Measurements from ENCODE around the gene SORL1. TPM values are rescaled to one million over a fixed set of nuclear protein-coding genes. Genes with fewer than 3 reads are reported as not detected.

SORL1 gene
- total and polyA plus RNA-seq, 2 of the 8 experiments (the other 6 are each of a cell fraction or from before 2014, with no cell fraction given): 38.1 to 65.5 TPM

GRCh38 chr11:121659811-121660210 is 207.7 kb downstream of the SORL1 start:
- no peak overlapping the region for H3K4ac ChIP-seq (replicated peaks; ENCODE audit: insufficient read length, low read depth, low read length)
- no peak overlapping the region for H3K4me2 ChIP-seq (ENCODE audit: insufficient read depth in 1 of 2, low read depth in 2 of 2, low read length in 2 of 2)
- H3K23me2 ChIP-seq (ENCODE audit: low read depth, low read length): peaks cover 7% of the 10 kb centered on the region; the same call in 1 of the 2 replicates
- no peak overlapping the region for H2BK15ac ChIP-seq (ENCODE audit: low read length)
- H3K9ac ChIP-seq (replicated peaks in 1 of 4; ENCODE audit: extremely low read depth in 1 of 4, low read depth in 3 of 4, low read length in 3 of 4): no peak overlapping the region
- FAIRE-seq (no peak), DNase-seq (ENCODE audit: low read depth in 1 of 2, low spot score in 2 of 2) (no peak)
- no peak overlapping the region for H2AK5ac ChIP-seq (ENCODE audit: low read depth, low read length)
- H2BK20ac ChIP-seq (ENCODE audit: low read length): no peak overlapping the region
- no peak overlapping the region for H4K8ac ChIP-seq (ENCODE audit: extremely low read depth, insufficient read depth, low read length)
- TF ChIP-seq RXRA (IDR thresholded peaks at IDR 0.05; ENCODE audit: insufficient read depth, low read depth, low read length): no peak
- no peak for TF ChIP-seq RNF2 (IDR thresholded peaks at IDR 0.05; ENCODE audit: borderline replicate concordance, low read depth, low read length, missing control alignments, poor library complexity, severe bottlenecking)
- no peak for TF ChIP-seq CHD1 (IDR thresholded peaks at IDR 0.05; ENCODE audit: low read depth, low read length)
- no peak for TF ChIP-seq TAF1 (IDR thresholded peaks at IDR 0.05; ENCODE audit: low read depth, low read length)
- TF ChIP-seq EP300 (IDR thresholded peaks at IDR 0.05; ENCODE audit: borderline replicate concordance in 1 of 2, low read depth in 2 of 2, low read length in 2 of 2): no peak
- no peak for TF ChIP-seq CHD2 (IDR thresholded peaks at IDR 0.05; ENCODE audit: low read length)
- no peak for TF ChIP-seq YY1 (IDR thresholded peaks at IDR 0.05; ENCODE audit: low read depth, low read length)
- no peak for TF ChIP-seq CBX8 (IDR thresholded peaks at IDR 0.05; ENCODE audit: borderline replicate concordance, low read depth, low read length)
- TF ChIP-seq SRF (IDR thresholded peaks at IDR 0.05; ENCODE audit: low read depth, low read length): no peak
- H3K4me1 ChIP-seq (replicated peaks in 1 of 4; ENCODE audit: control insufficient read depth in 3 of 4, insufficient read depth in 4 of 4, low read length in 3 of 4): peaks cover under 1 to 10% (median 7%) of the 10 kb centered on the region in 4 experiments; a peak in 6 of 7 replicates
- H3K79me2 ChIP-seq (ENCODE audit: control insufficient read depth in 1 of 2, insufficient read depth in 2 of 2, low read length in 2 of 2): no peaks in the 10 kb centered on the region
- no peak overlapping the region for H2BK12ac ChIP-seq (ENCODE audit: low read depth, low read length)
- ChIA-PET CTCF (ENCODE audit: partially characterized antibody) (no interaction called here), POLR2A (ENCODE audit: partially characterized antibody) (no interaction called here)
- H3K27me3 ChIP-seq (replicated peaks in 1 of 4; ENCODE audit: control insufficient read depth in 3 of 4, extremely low read depth in 1 of 4, insufficient read depth in 3 of 4, low read length in 3 of 4): no peaks in the 10 kb centered on the region
- H3K4me3 ChIP-seq (ENCODE audit: extremely low read depth in 1 of 4, insufficient read depth in 2 of 4, low read depth in 3 of 4, low read length in 4 of 4): no peak overlapping the region
- H3K18ac ChIP-seq (ENCODE audit: extremely low read depth, low read length): no peak overlapping the region
- no peak overlapping the region for H2BK5ac ChIP-seq (ENCODE audit: low read depth, low read length)
- no peaks in the 10 kb centered on the region for H4K20me1 ChIP-seq (replicated peaks in 1 of 2; ENCODE audit: control insufficient read depth in 1 of 2, insufficient read depth in 2 of 2, low read length in 2 of 2)
- H3K27ac ChIP-seq (ENCODE audit: low read depth, low read length): no peak overlapping the region
- H4K91ac ChIP-seq (replicated peaks; ENCODE audit: insufficient read length, low read length): no peak overlapping the region
- H2AFZ ChIP-seq (ENCODE audit: low read length): no peak overlapping the region
- no peak overlapping the region for H3K23ac ChIP-seq (ENCODE audit: insufficient read length)
- H3K79me1 ChIP-seq (ENCODE audit: low read depth, low read length): no peaks in the 10 kb centered on the region
- H4K5ac ChIP-seq (ENCODE audit: insufficient read length, low read depth, low read length): no peak overlapping the region
- no peaks in the 10 kb centered on the region for H3K36me3 ChIP-seq (ENCODE audit: control insufficient read depth in 2 of 4, insufficient read depth in 4 of 4, low read length in 3 of 4)
- WGBS, 2 experiments (ENCODE audit: extremely low coverage in 1 of 2, insufficient coverage in 1 of 2, insufficient read length in 1 of 2, insufficient replicate concordance in 2 of 2, low coverage in 1 of 2, low lambda C conversion rate in 2 of 2, missing lambda C conversion rate in 1 of 2): 92% methylated on average over 3 of the region's 3 CpGs; no CpG with 5 or more reads in 1 of the 2 experiments
- no peak overlapping the region for H3K14ac ChIP-seq (ENCODE audit: insufficient read length)
- peaks cover 10 to 13% of the 10 kb centered on the region in 2 experiments; a peak in 3 of 4 replicates for H3K9me3 ChIP-seq (ENCODE audit: insufficient read depth in 2 of 2, low read depth in 1 of 2, low read length in 1 of 2)
- H3K56ac ChIP-seq (replicated peaks; ENCODE audit: insufficient read length, low read depth, low read length): no peak overlapping the region
- no peak overlapping the region for H2BK120ac ChIP-seq (replicated peaks; ENCODE audit: low read depth, low read length)

All from H1 (cell line).